Measurements from ENCODE around the gene ARHGAP42.

Gene ARHGAP42

DNA sequence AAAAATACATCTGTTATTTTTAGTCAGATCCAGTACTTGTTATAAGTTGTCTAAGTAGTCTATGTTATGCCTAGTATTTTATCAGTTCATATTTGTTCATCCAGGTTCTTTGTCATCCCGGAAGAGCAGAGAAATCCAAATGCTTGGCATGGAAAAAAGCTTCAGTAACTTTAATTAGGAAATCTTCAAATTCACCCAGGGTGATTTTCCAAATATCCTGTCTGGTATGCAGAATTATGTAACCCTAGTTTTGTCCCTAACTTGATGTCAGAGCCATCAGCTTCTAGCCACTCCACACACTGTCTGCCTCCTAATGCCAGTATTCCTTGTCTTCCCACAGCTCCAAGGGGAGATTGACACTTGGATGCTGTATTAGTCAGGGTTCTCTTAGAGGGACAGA is 216.2 kb downstream of the ARHGAP42 start:
- Histone ChIP-seq H3K27ac (replicated peaks) (no peak overlapping the region), H3K27me3 (ENCODE audit: insufficient read depth, poor library complexity, severe bottlenecking) (no peaks in the 10 kb centered on the region), H3K4me3 (replicated peaks; ENCODE audit: insufficient read depth, low read length) (no peak overlapping the region)
- no peak for DNase-seq (ENCODE audit: low read depth in 1 of 2, low spot score in 1 of 2)
- TF ChIP-seq SPI1 (IDR thresholded peaks at IDR 0.05; ENCODE audit: borderline replicate concordance, low read depth), result no peak

DNA sequence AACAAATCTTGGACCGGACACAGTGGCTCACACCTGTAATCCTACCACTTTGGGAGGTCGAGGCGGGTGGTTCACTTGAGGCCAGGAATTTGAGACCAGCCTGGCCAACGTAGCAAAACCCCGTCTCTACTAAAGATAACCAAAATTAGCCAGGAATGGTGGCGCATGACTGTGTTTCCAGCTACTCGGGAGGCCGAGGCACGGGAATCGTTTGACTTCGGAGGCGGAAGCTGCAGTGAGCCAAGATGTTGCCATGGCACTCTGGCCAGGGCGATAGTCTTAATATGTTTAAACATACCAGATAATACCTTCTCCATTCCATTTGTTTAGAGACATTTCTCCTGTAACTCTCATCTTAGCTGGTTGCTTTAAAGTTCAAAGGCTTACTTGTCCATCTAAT is 218.6 kb downstream of the ARHGAP42 start:
- TF ChIP-seq SPI1 (IDR thresholded peaks at IDR 0.05; ENCODE audit: borderline replicate concordance, low read depth), result no peak
- Histone ChIP-seq H3K27ac (replicated peaks) (no peak overlapping the region), H3K4me3 (replicated peaks; ENCODE audit: insufficient read depth, low read length) (no peak overlapping the region), H3K27me3 (ENCODE audit: insufficient read depth, poor library complexity, severe bottlenecking) (no peaks in the 10 kb centered on the region)
- DNase-seq (ENCODE audit: low read depth in 1 of 2, low spot score in 1 of 2), result no peak

GRCh38 chr11:100908746-100909145 is 221.7 kb downstream of the ARHGAP42 start:
- TF ChIP-seq SPI1 (IDR thresholded peaks at IDR 0.05; ENCODE audit: borderline replicate concordance, low read depth) (no peak), POLR2AphosphoS5 (IDR thresholded peaks at IDR 0.05; ENCODE audit: low read depth) (no peak), GABPA (IDR thresholded peaks at IDR 0.05; ENCODE audit: low read depth) (no peak)
- TF ChIP-seq, protein P1, sequence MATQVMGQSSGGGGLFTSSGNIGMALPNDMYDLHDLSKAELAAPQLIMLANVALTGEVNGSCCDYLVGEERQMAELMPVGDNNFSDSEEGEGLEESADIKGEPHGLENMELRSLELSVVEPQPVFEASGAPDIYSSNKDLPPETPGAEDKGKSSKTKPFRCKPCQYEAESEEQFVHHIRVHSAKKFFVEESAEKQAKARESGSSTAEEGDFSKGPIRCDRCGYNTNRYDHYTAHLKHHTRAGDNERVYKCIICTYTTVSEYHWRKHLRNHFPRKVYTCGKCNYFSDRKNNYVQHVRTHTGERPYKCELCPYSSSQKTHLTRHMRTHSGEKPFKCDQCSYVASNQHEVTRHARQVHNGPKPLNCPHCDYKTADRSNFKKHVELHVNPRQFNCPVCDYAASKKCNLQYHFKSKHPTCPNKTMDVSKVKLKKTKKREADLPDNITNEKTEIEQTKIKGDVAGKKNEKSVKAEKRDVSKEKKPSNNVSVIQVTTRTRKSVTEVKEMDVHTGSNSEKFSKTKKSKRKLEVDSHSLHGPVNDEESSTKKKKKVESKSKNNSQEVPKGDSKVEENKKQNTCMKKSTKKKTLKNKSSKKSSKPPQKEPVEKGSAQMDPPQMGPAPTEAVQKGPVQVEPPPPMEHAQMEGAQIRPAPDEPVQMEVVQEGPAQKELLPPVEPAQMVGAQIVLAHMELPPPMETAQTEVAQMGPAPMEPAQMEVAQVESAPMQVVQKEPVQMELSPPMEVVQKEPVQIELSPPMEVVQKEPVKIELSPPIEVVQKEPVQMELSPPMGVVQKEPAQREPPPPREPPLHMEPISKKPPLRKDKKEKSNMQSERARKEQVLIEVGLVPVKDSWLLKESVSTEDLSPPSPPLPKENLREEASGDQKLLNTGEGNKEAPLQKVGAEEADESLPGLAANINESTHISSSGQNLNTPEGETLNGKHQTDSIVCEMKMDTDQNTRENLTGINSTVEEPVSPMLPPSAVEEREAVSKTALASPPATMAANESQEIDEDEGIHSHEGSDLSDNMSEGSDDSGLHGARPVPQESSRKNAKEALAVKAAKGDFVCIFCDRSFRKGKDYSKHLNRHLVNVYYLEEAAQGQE (IDR thresholded peaks at IDR 0.05; ENCODE audit: insufficient replicate concordance, low read depth), result no peak
- TF ChIP-seq, protein P2, sequence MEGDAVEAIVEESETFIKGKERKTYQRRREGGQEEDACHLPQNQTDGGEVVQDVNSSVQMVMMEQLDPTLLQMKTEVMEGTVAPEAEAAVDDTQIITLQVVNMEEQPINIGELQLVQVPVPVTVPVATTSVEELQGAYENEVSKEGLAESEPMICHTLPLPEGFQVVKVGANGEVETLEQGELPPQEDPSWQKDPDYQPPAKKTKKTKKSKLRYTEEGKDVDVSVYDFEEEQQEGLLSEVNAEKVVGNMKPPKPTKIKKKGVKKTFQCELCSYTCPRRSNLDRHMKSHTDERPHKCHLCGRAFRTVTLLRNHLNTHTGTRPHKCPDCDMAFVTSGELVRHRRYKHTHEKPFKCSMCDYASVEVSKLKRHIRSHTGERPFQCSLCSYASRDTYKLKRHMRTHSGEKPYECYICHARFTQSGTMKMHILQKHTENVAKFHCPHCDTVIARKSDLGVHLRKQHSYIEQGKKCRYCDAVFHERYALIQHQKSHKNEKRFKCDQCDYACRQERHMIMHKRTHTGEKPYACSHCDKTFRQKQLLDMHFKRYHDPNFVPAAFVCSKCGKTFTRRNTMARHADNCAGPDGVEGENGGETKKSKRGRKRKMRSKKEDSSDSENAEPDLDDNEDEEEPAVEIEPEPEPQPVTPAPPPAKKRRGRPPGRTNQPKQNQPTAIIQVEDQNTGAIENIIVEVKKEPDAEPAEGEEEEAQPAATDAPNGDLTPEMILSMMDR (IDR thresholded peaks at IDR 0.05; ENCODE audit: insufficient read depth, low read length), result no peak

DNA sequence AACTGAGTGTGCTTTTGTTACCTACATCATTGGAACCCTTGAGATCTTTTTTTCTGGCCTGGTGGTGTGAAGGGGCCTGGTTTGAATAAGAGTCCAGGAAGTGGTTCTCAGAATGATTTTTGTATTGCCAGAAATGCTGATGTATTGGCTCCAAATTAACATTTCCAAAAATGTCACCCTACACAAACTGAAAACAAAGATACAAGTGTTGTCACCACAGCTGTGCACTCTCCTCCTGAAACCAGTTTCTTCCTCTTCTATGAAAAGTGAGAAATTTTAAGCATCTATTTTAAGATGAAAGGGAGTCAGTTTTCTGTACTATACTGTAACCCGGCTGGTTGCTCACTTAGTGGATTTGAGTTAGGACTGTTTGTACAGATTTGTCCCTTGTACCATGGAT is 223.7 kb downstream of the ARHGAP42 start:
- TF ChIP-seq, protein P1 (IDR thresholded peaks at IDR 0.05; ENCODE audit: insufficient replicate concordance, low read depth), result no peak
- TF ChIP-seq, protein P2 (IDR thresholded peaks at IDR 0.05; ENCODE audit: insufficient read depth, low read length), result no peak
- no peak for TF ChIP-seq GABPA (IDR thresholded peaks at IDR 0.05; ENCODE audit: low read depth)
- Histone ChIP-seq H3K27me3 (ENCODE audit: insufficient read depth, poor library complexity, severe bottlenecking) (no peaks in the 10 kb centered on the region), H3K27ac (replicated peaks) (no peak overlapping the region), H3K4me3 (replicated peaks; ENCODE audit: insufficient read depth, low read length) (no peak overlapping the region)
- no peak for DNase-seq (ENCODE audit: low read depth in 1 of 2, low spot score in 1 of 2)

More at GRCh38 chr11:100908746-100909145, 221.7 kb downstream of the ARHGAP42 start:
- Histone ChIP-seq H3K27ac (replicated peaks) (no peak overlapping the region), H3K4me3 (replicated peaks; ENCODE audit: insufficient read depth, low read length) (no peak overlapping the region), H3K27me3 (ENCODE audit: insufficient read depth, poor library complexity, severe bottlenecking) (no peaks in the 10 kb centered on the region)
- DNase-seq (ENCODE audit: low read depth in 1 of 2, low spot score in 1 of 2), result no peak

- TF ChIP-seq SPI1 (IDR thresholded peaks at IDR 0.05; ENCODE audit: borderline replicate concordance, low read depth), result no peak
- TF ChIP-seq POLR2AphosphoS5 (IDR thresholded peaks at IDR 0.05; ENCODE audit: low read depth), result no peak
- TF ChIP-seq, protein P1 (IDR thresholded peaks at IDR 0.05; ENCODE audit: insufficient replicate concordance, low read depth), result no peak
- TF ChIP-seq, protein P2 (IDR thresholded peaks at IDR 0.05; ENCODE audit: insufficient read depth, low read length), result no peak
- TF ChIP-seq GABPA (IDR thresholded peaks at IDR 0.05; ENCODE audit: low read depth), result no peak
- no peak overlapping the region for H3K4me3 ChIP-seq (replicated peaks; ENCODE audit: insufficient read depth, low read length)
- H3K27ac ChIP-seq (replicated peaks), result no peak overlapping the region
- no peak for DNase-seq (ENCODE audit: low read depth in 1 of 2, low spot score in 1 of 2)
- H3K27me3 ChIP-seq (ENCODE audit: insufficient read depth, poor library complexity, severe bottlenecking), result no peaks in the 10 kb centered on the region
These were observed 227.5 kb downstream of the ARHGAP42 start for GRCh38 chr11:100914415-100915110.

All from HL-60 (cell line).